Measurements from ENCODE around the gene MAP3K8. TPM values are rescaled to one million over a fixed set of nuclear protein-coding genes. Genes with fewer than 3 reads are reported as not detected.

Gene MAP3K8
- total RNA-seq (97.0 and 104 TPM in 2 replicates), polyA plus RNA-seq (99.2 and 125 TPM in 2 replicates), polyA minus RNA-seq (42.2 and 72.2 TPM in 2 replicates)
- total RNA-seq (2013), result 69.8 TPM

DNA sequence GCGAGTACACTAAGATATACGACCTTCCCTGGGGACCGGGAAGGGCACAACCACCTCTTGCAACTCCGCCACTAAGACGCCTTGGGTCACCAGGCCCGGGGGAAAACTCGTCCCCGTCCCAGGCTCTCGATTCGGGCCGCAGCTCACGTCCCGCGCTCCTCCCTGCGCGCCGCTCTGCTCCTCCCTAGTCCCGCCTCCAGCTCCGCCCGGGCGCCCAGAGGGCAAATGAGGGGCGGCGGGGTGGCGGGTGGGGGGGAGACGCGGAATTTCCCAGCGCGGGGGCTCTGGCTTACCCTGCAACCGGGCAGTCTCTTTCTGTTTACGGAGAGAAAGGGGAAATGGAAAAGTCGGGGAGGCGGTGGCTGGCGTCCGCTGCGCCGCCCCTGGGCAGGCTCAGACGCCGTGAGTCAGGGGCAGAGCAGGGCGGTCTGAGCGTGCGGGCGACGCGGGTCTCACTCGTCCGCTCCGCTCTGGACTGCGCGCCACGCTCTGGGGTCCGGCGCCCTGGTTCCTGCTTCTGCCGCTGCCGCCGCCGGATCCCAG, at the start of gene MAP3K8:
Gene MAP3K8, plus strand, starts transcription at position 455 of the 543 bp plus-strand sequence. CDS start 4,755 bp downstream, outside the sequence.
- H3K27me3 Mint-ChIP-seq, result no peaks in the 10 kb centered on the region
- peaks cover 56% of the 10 kb centered on the region for H3K79me2 ChIP-seq (ENCODE audit: control insufficient read depth, insufficient read depth, low read length)
- no peaks in the 10 kb centered on the region for H3K27me3 ChIP-seq (replicated peaks in 1 of 4; ENCODE audit: control extremely low read depth in 1 of 4, control insufficient read depth in 3 of 4, insufficient read depth in 4 of 4, low read length in 3 of 4)
- peak within 1 kb of the TSS; percentile 97 for H3K9ac ChIP-seq (ENCODE audit: low read length)
- ATAC-seq (ENCODE audit: low read depth) (peak; percentile 73), DNase-seq (peak; percentile 96)
- peaks cover 71% of the 10 kb centered on the region for H3K4me1 Mint-ChIP-seq
- peak within 1 kb of the TSS; percentile 95 to 99 for H3K27ac ChIP-seq (ENCODE audit: low read length in 2 of 2)
- TF ChIP-seq, protein P1, sequence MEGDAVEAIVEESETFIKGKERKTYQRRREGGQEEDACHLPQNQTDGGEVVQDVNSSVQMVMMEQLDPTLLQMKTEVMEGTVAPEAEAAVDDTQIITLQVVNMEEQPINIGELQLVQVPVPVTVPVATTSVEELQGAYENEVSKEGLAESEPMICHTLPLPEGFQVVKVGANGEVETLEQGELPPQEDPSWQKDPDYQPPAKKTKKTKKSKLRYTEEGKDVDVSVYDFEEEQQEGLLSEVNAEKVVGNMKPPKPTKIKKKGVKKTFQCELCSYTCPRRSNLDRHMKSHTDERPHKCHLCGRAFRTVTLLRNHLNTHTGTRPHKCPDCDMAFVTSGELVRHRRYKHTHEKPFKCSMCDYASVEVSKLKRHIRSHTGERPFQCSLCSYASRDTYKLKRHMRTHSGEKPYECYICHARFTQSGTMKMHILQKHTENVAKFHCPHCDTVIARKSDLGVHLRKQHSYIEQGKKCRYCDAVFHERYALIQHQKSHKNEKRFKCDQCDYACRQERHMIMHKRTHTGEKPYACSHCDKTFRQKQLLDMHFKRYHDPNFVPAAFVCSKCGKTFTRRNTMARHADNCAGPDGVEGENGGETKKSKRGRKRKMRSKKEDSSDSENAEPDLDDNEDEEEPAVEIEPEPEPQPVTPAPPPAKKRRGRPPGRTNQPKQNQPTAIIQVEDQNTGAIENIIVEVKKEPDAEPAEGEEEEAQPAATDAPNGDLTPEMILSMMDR (IDR thresholded peaks at IDR 0.05), result no peak
- no peak for TF ChIP-seq EZH2 (IDR thresholded peaks at IDR 0.05; ENCODE audit: borderline replicate concordance, insufficient read depth, low read depth, low read length, poor library complexity, severe bottlenecking)
- peak within 1 kb of the TSS; percentile 97 for H3K27ac Mint-ChIP-seq
- peak within 1 kb of the TSS; percentile 82 for H3K4me2 ChIP-seq (replicated peaks; ENCODE audit: low read depth, low read length, poor library complexity, severe bottlenecking)
- WGBS (ENCODE audit: insufficient coverage), result under 1% methylated on average over 54 of the region's 56 CpGs
- ChIA-PET POLR2A (interaction anchor here (0.6 to 4.3 kb wide), 10 partner anchors 9 to 501 kb away, joined by 3 to 43 read pairs (median 4); no protein-coding TSS in a partner anchor), CTCF (interaction anchor here (0.7 to 5.6 kb wide), 11 partner anchors 13 to 157 kb away, joined by 3 to 42 read pairs (median 6); no protein-coding TSS in a partner anchor)
- peaks cover 46% of the 10 kb centered on the region for H4K20me1 ChIP-seq (ENCODE audit: control insufficient read depth, insufficient read depth, low read length, poor library complexity, severe bottlenecking)
- H3K4me3 ChIP-seq (ENCODE audit: control extremely low read depth in 1 of 5, extremely low read depth in 1 of 5, insufficient read depth in 1 of 5, low read depth in 2 of 5, low read length in 4 of 5), result peak within 1 kb of the TSS; percentile 93 to 99 (median 97)
- H3K9me3 ChIP-seq (ENCODE audit: control extremely low read depth in 1 of 3, control insufficient read depth in 2 of 3, insufficient read depth in 1 of 3, low read length in 2 of 3), result peaks cover 0 to 10% (median 0%) of the 10 kb centered on the region in 3 donors
- no peaks in the 10 kb centered on the region for H3K9me3 Mint-ChIP-seq (ENCODE audit: insufficient read depth)
- H3K36me3 ChIP-seq (replicated peaks in 1 of 2; ENCODE audit: control extremely low read depth in 1 of 2, control insufficient read depth in 1 of 2, extremely low read depth in 1 of 2, insufficient read depth in 2 of 2, low read length in 1 of 2), result peaks cover 1 to 26% of the 10 kb centered on the region in 2 experiments
- peak within 1 kb of the TSS; percentile 98 for H3K4me3 Mint-ChIP-seq
- intact Hi-C loops (cut with micrococcal nuclease), result loop anchor here (1.0 to 10.0 kb wide), 6 partner anchors 14 to 1911 kb away; partner anchors contain the start of gene EPC1
- H2AFZ ChIP-seq (ENCODE audit: insufficient read depth, low read depth, low read length, poor library complexity, severe bottlenecking), result peak within 1 kb of the TSS; percentile 76
- H3K4me1 ChIP-seq (ENCODE audit: control insufficient read depth in 2 of 2, insufficient read depth in 2 of 2, low read length in 2 of 2), result peaks cover 56 to 74% of the 10 kb centered on the region in 2 donors

DNA sequence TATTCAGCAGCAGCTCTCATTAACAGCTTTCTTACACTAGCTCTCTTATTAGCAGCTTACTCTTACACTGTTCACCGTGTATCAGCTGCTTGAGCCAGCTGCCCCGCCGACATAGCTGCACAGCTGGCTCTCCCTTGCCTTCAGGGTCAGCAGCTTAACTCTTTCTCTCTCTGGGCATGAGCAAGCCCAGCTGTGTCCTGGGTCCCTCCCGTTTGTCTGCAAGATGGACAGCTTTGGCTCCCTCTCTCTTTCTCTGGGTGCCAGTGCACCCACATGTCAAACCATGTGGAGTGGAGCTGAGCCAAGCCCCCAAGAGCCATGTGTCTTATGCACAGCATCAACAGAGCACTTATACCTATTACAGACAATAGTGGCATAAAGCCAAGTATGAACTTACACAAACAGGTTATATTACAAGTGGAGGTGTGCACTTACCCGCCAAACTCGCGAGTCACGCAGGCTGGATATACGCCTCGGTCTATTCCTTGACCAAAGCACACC, 49.2 kb upstream of the MAP3K8 start:
- TF ChIP-seq, protein P1 (IDR thresholded peaks at IDR 0.05), result peak; percentile 58
- no peak for TF ChIP-seq EZH2 (IDR thresholded peaks at IDR 0.05; ENCODE audit: borderline replicate concordance, insufficient read depth, low read depth, low read length, poor library complexity, severe bottlenecking)
- no peaks in the 10 kb centered on the region for H4K20me1 ChIP-seq (ENCODE audit: control insufficient read depth, insufficient read depth, low read length, poor library complexity, severe bottlenecking)
- no peaks in the 10 kb centered on the region for H3K36me3 ChIP-seq (replicated peaks in 1 of 2; ENCODE audit: control extremely low read depth in 1 of 2, control insufficient read depth in 1 of 2, extremely low read depth in 1 of 2, insufficient read depth in 2 of 2, low read length in 1 of 2)
- intact Hi-C loops (cut with micrococcal nuclease), result loop anchor here (5.0 kb wide), 1 partner anchor 387 kb away; no protein-coding TSS in a partner anchor
- no peak overlapping the region for H3K9ac ChIP-seq (ENCODE audit: low read length)
- no peaks in the 10 kb centered on the region for H3K79me2 ChIP-seq (ENCODE audit: control insufficient read depth, insufficient read depth, low read length)
- no peak overlapping the region for H3K4me3 ChIP-seq (ENCODE audit: control extremely low read depth in 1 of 5, extremely low read depth in 1 of 5, insufficient read depth in 1 of 5, low read depth in 2 of 5, low read length in 4 of 5)
- H3K27ac ChIP-seq (ENCODE audit: low read length in 2 of 2), result no peak overlapping the region
- H2AFZ ChIP-seq (ENCODE audit: insufficient read depth, low read depth, low read length, poor library complexity, severe bottlenecking), result no peak overlapping the region
- DNase-seq, result peak; percentile 21
- 82% methylated on average over 10 of the region's 10 CpGs for WGBS (ENCODE audit: insufficient coverage)
- H3K9me3 ChIP-seq (ENCODE audit: control extremely low read depth in 1 of 3, control insufficient read depth in 2 of 3, insufficient read depth in 1 of 3, low read length in 2 of 3), result no peaks in the 10 kb centered on the region
- CTCF ChIA-PET, result interaction anchor here (0.6 to 2.2 kb wide), 9 partner anchors 24 to 387 kb away, joined by 3 to 12 read pairs (median 5); no protein-coding TSS in a partner anchor
- Mint-ChIP-seq H3K27me3 (peaks cover 8% of the 10 kb centered on the region), H3K27ac (no peak overlapping the region), H3K9me3 (ENCODE audit: insufficient read depth) (no peaks in the 10 kb centered on the region), H3K4me1 (no peaks in the 10 kb centered on the region), H3K4me3 (no peak overlapping the region)
- POLR2A ChIA-PET, result no interaction called here
- no peak overlapping the region for H3K4me2 ChIP-seq (replicated peaks; ENCODE audit: low read depth, low read length, poor library complexity, severe bottlenecking)
- H3K27me3 ChIP-seq (replicated peaks in 1 of 4; ENCODE audit: control extremely low read depth in 1 of 4, control insufficient read depth in 3 of 4, insufficient read depth in 4 of 4, low read length in 3 of 4), result peaks cover 0 to 3% (median 0%) of the 10 kb centered on the region in 4 experiments
- H3K4me1 ChIP-seq (ENCODE audit: control insufficient read depth in 2 of 2, insufficient read depth in 2 of 2, low read length in 2 of 2), result no peaks in the 10 kb centered on the region
- ATAC-seq (ENCODE audit: low read depth), result no peak

Measured in B cell (primary cell).